GM12872 (cell line): Measurements from ENCODE around the gene ARHGAP29.

Experiments used
- CTCF ChIP-seq: IDR thresholded peaks from 3 replicates; pipeline ENCODE4 v1.5.1; 2011; ENCODE audit warnings: low read depth, mild to moderate bottlenecking, low read length, moderate library complexity; ENCODE audit not compliant: insufficient read depth

Gene ARHGAP29

GRCh38 chr1:94237291-94238226, at the start of gene ARHGAP29:
ARHGAP29 (minus strand) TSS chr1:94237584; CDS start chr1:94231611, 5,973 bp downstream.
- TF ChIP-seq CTCF = no peak

DNA sequence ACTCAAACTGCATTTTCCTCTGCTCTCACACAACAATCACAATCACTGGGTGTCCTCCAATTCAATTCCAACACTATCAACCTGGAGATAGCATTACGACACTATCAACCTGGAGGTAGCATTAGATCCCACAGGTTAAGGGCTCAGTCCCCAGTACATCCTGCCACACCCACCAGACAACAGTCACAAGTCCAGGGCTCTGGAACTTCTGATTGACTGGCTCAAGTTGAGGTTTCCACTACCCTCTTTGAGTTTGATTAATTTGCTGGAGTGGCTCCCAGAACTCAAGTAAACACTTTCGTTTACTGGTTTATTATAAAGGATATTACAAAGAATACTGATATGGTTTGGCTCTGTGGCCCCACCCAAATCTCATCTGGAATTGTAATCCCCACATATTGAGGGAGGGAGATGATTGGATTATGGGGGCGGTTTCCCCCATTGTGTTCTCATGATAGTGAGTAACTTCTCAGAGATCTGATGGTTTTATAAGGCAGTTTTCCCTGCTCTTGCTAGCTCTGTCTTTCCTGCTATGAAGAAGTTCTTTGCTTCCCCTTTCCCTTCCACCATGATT, 49.6 kb upstream of the ARHGAP29 start:
- TF ChIP-seq CTCF = no peak

DNA sequence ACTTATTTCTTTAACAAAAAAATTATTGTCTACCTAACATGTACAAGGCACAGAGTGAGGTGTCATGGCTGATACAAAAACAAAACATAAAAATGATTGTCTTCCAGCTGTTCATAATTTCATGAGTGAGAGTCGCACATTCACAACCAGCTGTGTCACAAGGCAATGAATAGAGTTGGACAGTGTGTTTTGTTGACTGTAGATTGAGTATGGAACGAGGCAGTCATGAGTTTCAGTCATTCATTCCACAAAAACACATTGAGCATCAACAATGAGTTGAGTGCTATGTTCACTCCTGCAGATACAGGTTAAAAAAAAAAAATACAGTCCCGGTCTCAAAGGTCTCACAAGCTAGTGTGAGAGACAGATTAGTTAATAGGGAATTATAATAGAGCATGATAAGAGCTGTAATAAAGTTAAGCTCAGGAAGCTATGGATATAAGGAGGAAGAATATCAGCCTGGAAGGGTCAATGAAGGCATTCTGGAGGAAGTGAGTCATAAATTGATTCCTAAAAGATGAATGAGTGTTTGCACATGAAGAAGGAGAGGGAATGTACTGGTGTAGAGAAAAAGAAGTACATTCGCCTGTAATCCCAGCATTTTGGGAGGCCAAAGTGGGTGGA, 47.8 kb upstream of the ARHGAP29 start:
- no peak for TF ChIP-seq CTCF

GRCh38 chr1:94284476-94284875, 47.1 kb upstream of the ARHGAP29 start:
- TF ChIP-seq CTCF = no peak

GRCh38 chr1:94283462-94283861, 46.1 kb upstream of the ARHGAP29 start:
- TF ChIP-seq CTCF = no peak

- no peak for TF ChIP-seq CTCF
Observed at GRCh38 chr1:94282143-94282711, 44.8 kb upstream of the ARHGAP29 start.
